Lower leg skin (tissue), 4 donors: ENCODE results near the gene SMAD6. TPM values are rescaled to one million over a fixed set of nuclear protein-coding genes. Genes with fewer than 3 reads are reported as not detected.

Experiments
- DNase-seq, 2 donors: peaks; one replicate each; pipeline ENCODE4 v3.0.0-alpha.2; 2019; ENCODE audit warnings: low spot score in 2 of 2
- H3K4me3 ChIP-seq: fragments of 200-600 bp; sonication (generic); 2 replicates; pipeline ENCODE4 v1.5.1; 2017; ENCODE audit warnings: mild to moderate bottlenecking, low read depth; ENCODE audit not compliant: poor library complexity, severe bottlenecking
- CTCF ChIP-seq, 3 donors: fragments of 450-650 bp; IDR thresholded peaks; one replicate each; pipeline ENCODE4 v1.5.1; 2016; ENCODE audit warnings: antibody characterized with exemption in 3 of 3, mild to moderate bottlenecking in 3 of 3, moderate library complexity in 2 of 3
- POLR2A ChIP-seq, 2 donors: fragments of 450-650 bp; IDR thresholded peaks; one replicate each; pipeline ENCODE4 v1.6.1; 2016 to 2017; ENCODE audit warnings: antibody characterized with exemption in 2 of 2, mild to moderate bottlenecking in 1 of 2, moderate library complexity in 1 of 2
- WGBS, 2 donors: methylation state at CpG; one replicate each; pipeline ENCODE4 v1.1.5; 2018; 5-methylcytosine and 5-hydroxymethylcytosine counted together
- intact Hi-C: fragments of 100-400 bp; cut with DNase I; formaldehyde crosslinking; loops from one replicate; pipeline ENCODE4 v1.15.0; 2023; ENCODE audit warnings: low total_unique reads
- total RNA-seq, 4 donors: library from RNA; depleted of rRNA; stranded (reverse); fragments of >200 nt; gene quantifications; one replicate each; pipeline ENCODE4 v1.1.0, GENCODE V29; 2016

SMAD6 gene
- total RNA-seq, 4 donors from 2014 or later, result 2.0 to 9.1 (median 6.7) TPM

DNA sequence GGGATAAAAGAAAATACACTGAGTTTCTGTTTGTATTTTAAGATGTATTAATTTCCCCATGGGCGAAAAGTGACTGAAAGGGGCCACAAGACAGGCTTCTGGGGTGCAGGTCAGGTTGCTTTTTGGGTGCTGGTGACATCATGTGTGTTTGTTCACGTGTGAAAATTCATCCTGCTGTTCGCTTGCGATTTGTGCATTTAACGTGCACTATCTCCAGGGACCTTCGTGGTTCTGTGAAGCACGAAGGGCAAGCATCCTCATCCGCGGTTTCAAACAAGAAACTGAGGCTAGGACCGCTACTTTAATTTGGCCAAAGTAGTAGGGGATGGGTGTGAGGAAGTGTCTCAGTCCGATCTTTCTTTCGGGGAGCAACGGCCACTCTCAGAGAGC lies 1.6 kb upstream of the SMAD6 start:
- TF ChIP-seq CTCF (IDR thresholded peaks at IDR 0.05), result no peak
- no peak for TF ChIP-seq POLR2A (IDR thresholded peaks at IDR 0.05)
- DNase-seq, result no peak

GRCh38 chr15:66700802-66701421 lies 1.1 kb upstream of the SMAD6 start:
- intact Hi-C loops, result no loop called here
- peak overlapping the region; percentile 52 for H3K4me3 ChIP-seq
- TF ChIP-seq CTCF (IDR thresholded peaks at IDR 0.05), result no peak
- no peak for TF ChIP-seq POLR2A (IDR thresholded peaks at IDR 0.05)
- DNase-seq, result peak; percentile 94 to 98
- WGBS, 2 donors, result 1% methylated on average over 18 to 32 of the region's 68 CpGs

More for the DNA sequence above, 1.6 kb upstream of the SMAD6 start:
- WGBS, 2 donors, result 11 to 13% methylated on average over 13 of the region's 13 CpGs
- intact Hi-C loops, result no loop called here
- no peak overlapping the region for H3K4me3 ChIP-seq

GRCh38 chr15:66701422-66702034 lies 508 bp upstream of the SMAD6 start:
- 0 to 1% methylated on average over 18 to 22 of the region's 48 CpGs for WGBS, 2 donors
- peak; percentile 40 to 91 for DNase-seq
- TF ChIP-seq POLR2A (IDR thresholded peaks at IDR 0.05), result no peak
- no peak for TF ChIP-seq CTCF (IDR thresholded peaks at IDR 0.05)
- H3K4me3 ChIP-seq, result peak overlapping the region; percentile 52
- intact Hi-C loops, result no loop called here

DNA sequence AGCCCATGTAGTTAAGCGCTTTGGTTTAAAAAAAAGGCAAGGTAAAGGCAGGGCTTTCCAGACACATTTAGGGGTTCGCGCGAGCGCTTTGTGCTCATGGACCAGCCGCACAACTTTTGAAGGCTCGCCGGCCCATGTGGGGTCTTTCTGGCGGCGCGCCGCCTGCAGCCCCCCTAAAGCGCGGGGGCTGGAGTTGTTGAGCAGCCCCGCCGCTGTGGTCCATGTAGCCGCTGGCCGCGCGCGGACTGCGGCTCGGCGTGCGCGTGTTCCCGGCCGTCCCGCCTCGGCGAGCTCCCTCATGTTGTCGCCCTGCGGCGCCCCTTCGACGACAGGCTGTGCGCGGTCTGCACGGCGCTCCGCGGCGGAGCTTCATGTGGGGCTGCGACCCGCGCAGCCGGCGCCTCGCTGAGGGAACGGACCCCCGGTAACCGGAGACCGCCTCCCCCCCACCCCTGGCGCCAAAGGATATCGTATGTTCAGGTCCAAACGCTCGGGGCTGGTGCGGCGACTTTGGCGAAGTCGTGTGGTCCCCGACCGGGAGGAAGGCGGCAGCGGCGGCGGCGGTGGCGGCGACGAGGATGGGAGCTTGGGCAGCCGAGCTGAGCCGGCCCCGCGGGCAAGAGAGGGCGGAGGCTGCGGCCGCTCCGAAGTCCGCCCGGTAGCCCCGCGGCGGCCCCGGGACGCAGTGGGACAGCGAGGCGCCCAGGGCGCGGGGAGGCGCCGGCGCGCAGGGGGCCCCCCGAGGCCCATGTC lies 927 bp downstream of the SMAD6 start:
- WGBS, 2 donors, result 0 to 1% methylated on average over 26 to 78 of the region's 95 CpGs
- DNase-seq, result no peak
- H3K4me3 ChIP-seq, result peak overlapping the region; percentile 52
- intact Hi-C loops, result no loop called here
- TF ChIP-seq CTCF (IDR thresholded peaks at IDR 0.05) (no peak), POLR2A (IDR thresholded peaks at IDR 0.05) (no peak)

- intact Hi-C loops, result no loop called here
- WGBS, 2 donors, result 0% methylated on average over 4 to 6 of the region's 59 CpGs
- TF ChIP-seq CTCF (IDR thresholded peaks at IDR 0.05) (no peak), POLR2A (IDR thresholded peaks at IDR 0.05) (no peak)
- peak overlapping the region; percentile 52 for H3K4me3 ChIP-seq
- DNase-seq, result no peak
Observed at GRCh38 chr15:66703540-66703941, 1.5 kb downstream of the SMAD6 start.
